Hematopoietic multipotent progenitor cell treated with erythropoietin and hydrocortisone succinate and interleukin-3 and kit ligand, for 17 days (in vitro differentiated cells): ENCODE data around the gene TAF13.

ENCODE experiments used
- DNase-seq: peaks from one replicate; pipeline ENCODE4 v3.0.0-alpha.2; 2015; ENCODE audit warnings: low spot score

The TAF13 gene

GRCh38 chr1:109075531-109076490, at the start of gene TAF13:
Gene TAF13 (minus strand): TSS chr1:109076003. CDS start chr1:109075947, 56 bp downstream.
- DNase-seq, result peak; percentile 91

GRCh38 chr1:109120356-109120755, 44.6 kb upstream of the TAF13 start:
- DNase-seq, result no peak

- DNase-seq, result no peak
Measured at GRCh38 chr1:109118089-109118488, 42.3 kb upstream of the TAF13 start.

- DNase-seq, result no peak
Measured at GRCh38 chr1:109116286-109116685, 40.5 kb upstream of the TAF13 start.

- DNase-seq, result no peak
Measured at GRCh38 chr1:109115685-109116084, 39.9 kb upstream of the TAF13 start.

- DNase-seq, result no peak
Measured at GRCh38 chr1:109114342-109114674, 38.5 kb upstream of the TAF13 start.

- no peak for DNase-seq
Measured at GRCh38 chr1:109113590-109114341, 38.0 kb upstream of the TAF13 start, which contains the start of gene ELAPOR1. Gene ELAPOR1 (plus strand): TSS chr1:109114115. CDS start chr1:109114184, 69 bp downstream.

- peak; percentile 90 for DNase-seq
Measured at GRCh38 chr1:109112652-109113285, 37.0 kb upstream of the TAF13 start.

GRCh38 chr1:109112056-109112651, 36.4 kb upstream of the TAF13 start:
- peak; percentile 42 for DNase-seq

- DNase-seq, result no peak
Measured at GRCh38 chr1:109111386-109112055, 35.7 kb upstream of the TAF13 start.

- no peak for DNase-seq
Measured at GRCh38 chr1:109109906-109110305, 34.1 kb upstream of the TAF13 start.

GRCh38 chr1:109107785-109108184, 32.0 kb upstream of the TAF13 start:
- DNase-seq, result no peak

GRCh38 chr1:109105881-109106280, 30.1 kb upstream of the TAF13 start:
- no peak for DNase-seq

GRCh38 chr1:109104364-109105151, 28.8 kb upstream of the TAF13 start:
- DNase-seq, result no peak

- DNase-seq, result peak; percentile 94
Measured at GRCh38 chr1:109099938-109100773, 24.4 kb upstream of the TAF13 start.

- peak; percentile 4 for DNase-seq
Measured at GRCh38 chr1:109096120-109096519, 20.3 kb upstream of the TAF13 start.

GRCh38 chr1:109095631-109096030, 19.8 kb upstream of the TAF13 start:
- peak; percentile 3 for DNase-seq

GRCh38 chr1:109094871-109095270, 19.1 kb upstream of the TAF13 start:
- no peak for DNase-seq

- DNase-seq, result no peak
Measured at GRCh38 chr1:109094377-109094803, 18.6 kb upstream of the TAF13 start.

GRCh38 chr1:109091839-109092193, 16.0 kb upstream of the TAF13 start:
- peak; percentile 43 for DNase-seq
